ENCODE data around the gene NKAPD1.
"Not testable (repeated sequence)": the region's sequence is repeated elsewhere in the genome, so short reads cannot be mapped to it uniquely, and the experiment has no call there.

NKAPD1 gene

DNA sequence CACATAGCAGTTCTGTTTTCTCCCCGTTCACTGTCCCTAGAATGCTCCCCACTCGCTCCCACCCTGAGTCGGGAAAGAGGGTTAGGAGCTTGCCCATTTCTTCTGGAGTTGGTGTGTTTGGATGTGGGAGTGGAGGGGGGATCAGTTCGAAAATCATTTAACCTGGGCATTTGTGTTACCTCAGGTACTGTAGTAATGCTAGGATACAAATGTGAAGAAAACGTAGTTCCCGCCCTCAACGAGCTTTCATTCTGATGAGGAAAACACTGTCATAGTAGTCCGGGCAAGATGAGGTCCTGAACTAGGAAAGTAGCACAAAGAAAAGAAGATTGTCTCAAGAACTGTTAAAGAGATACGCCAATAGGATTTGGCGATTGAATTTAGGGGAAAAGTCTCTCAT, 13.1 kb downstream of the NKAPD1 start:
- DNase-seq: no peak

DNA sequence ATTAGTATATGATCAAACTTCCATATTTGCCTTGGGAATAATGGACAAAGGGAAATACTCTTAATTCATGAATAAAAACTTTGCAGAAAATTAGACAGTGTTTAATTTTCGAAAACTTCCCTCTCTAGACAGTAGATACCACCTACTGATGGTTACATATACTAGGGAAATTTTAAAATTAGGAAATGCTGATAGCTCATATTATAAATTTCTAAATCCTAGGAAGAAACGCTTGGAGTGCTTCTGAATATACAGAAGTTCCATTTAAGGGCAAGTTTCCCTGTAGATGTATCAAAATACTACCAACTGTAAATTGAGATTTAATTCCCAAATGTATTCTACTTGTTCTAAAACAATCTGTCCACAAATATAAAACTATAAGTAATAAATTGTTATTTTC, 21.2 kb downstream of the NKAPD1 start:
- not testable (repeated sequence) for DNase-seq

DNA sequence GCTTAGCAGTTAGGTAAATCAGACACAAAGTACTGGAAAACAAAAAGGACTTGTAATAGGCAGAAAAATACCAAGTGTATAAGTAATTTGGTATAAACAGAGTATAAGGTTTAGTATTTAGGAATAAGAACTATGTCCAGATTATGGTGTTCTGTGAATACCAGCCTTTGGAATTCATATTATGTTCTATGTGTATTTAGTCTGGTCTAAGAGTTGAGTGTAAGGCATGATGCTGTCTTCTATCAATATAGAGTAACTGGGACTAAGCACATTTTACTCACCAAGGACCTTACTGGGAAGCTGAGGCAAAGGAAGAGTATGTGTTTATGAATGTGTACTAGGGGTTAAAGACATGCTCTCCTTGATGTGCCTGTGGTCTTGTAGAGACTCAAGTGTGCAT, 22.1 kb downstream of the NKAPD1 start:
- no peak for DNase-seq

DNA sequence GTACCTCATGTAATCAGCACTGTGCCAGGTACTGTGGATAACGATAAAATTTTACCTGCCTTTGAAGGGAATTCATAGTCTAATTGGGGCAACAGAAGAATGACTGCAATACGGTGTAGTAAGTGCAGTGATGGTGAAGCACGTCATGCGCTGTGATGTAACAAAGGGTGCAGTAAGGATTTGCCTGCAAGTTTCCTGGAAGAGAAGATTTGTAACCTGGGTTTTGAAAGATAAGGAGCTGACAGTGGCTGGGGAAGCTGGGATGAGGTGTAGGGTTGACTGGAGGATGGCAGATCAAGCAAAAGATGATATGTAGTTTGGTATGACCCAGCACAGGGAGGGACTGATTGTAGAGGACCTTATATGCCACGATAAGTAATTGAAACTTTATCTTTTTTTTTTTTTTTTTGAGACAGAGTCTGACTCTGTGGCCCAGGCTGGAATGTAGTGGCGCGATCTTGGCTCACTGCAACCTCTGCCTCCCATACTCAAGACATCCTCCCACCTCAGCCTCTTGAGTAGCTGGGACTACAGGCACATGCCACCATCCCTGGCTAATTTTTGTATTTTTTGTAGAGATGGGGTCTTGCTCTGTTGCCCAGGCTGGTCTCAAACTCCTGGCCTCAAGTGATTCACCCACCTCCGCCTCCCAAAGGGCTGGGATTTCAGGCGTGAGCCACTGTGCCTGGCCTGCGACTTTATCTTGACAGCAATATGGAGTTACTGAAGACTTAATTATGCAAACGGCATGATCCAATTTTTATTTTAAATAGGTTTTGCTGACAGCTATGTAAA, 23.8 kb downstream of the NKAPD1 start:
- DNase-seq: no peak

- DNase-seq: no peak
These were observed 26.4 kb downstream of the NKAPD1 start for GRCh38 chr11:112100462-112100861.

DNA sequence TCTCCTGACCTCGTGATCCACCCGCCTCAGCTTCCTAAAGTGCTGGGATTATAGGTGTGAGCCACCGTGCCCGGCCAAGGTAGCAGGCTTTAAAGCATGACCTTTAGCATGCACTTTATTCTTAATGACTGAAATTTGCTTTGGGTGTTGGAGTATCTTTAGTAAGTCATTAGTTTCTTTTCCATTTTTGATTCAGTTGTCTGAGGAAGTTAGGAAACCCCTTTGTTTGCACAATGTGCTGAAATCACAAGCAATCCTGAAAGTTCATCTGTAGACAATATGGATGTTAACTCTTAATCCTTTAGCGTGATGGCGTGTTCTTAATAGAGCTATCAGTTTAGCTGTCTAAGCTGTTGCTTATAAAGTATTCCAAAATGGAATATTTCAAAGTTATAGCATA, 29.3 kb downstream of the NKAPD1 start:
- DNase-seq: no peak

- no peak for DNase-seq
These were observed 32.0 kb downstream of the NKAPD1 start for GRCh38 chr11:112106070-112106469.

GRCh38 chr11:112113539-112114457, 39.7 kb downstream of the NKAPD1 start:
- no peak for DNase-seq

DNA sequence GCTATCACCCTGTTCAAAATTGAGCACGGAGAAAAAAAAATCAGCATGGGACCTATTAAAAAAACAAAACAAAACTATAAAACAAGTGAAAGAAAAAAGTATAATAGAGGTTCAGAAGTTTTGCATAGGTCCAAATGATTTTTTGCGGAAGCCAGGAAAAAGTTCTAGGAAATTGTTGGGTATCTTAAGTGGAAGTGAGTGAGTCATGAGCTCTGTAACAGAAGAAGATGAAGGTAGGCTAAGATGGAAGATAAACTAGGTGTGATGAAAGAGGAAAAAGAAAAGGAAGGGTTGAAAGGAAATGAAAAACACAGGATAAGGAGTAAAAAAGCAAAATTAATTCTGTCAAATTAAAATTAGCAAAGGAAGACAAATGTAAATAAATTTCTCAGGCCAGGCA, 40.4 kb downstream of the NKAPD1 start:
- no peak for DNase-seq

DNA sequence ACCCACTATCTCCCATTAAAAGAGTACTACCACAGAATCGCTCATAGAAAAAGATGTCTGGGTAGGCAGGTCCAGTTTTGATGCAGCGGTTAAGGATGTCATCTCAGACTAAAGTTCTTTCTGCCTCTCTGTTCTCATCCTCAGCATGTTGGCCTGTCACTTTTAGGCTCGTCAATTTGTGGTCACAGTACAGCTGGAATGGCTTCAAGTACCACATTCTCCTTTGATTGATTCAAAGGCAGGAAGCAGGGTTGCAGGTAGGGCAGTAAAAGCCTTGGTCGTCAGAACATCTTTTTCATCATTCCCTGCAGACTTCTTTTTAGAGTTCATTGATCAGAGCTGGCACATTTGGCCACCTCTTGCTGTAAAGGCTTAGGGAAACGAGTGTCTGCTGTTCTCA, 41.3 kb downstream of the NKAPD1 start:
- no peak for DNase-seq

DNA sequence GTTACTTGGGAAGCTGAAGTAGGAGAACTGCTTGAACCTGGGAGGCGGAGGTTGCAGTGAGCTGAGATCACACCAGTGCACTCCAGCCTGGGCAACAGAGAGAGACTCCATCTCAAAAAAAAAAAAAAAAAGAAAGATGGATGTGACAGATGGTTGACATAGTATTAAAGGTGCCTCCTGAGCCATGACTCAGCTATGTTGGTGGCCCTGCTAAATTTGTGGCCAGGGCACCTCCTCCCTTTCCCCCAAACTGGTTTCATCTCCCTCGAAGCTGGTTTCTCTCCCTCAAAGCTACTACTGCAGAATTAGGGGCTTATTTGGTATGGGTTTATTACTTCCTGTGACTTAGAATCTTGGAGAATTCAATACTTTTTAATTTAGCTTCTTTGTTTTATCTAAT, 44.1 kb downstream of the NKAPD1 start:
- DNase-seq: no peak

GRCh38 chr11:112121981-112122615, 48.0 kb downstream of the NKAPD1 start:
- no peak for DNase-seq

GRCh38 chr11:112123129-112123528, 49.0 kb downstream of the NKAPD1 start:
- DNase-seq: no peak

DNA sequence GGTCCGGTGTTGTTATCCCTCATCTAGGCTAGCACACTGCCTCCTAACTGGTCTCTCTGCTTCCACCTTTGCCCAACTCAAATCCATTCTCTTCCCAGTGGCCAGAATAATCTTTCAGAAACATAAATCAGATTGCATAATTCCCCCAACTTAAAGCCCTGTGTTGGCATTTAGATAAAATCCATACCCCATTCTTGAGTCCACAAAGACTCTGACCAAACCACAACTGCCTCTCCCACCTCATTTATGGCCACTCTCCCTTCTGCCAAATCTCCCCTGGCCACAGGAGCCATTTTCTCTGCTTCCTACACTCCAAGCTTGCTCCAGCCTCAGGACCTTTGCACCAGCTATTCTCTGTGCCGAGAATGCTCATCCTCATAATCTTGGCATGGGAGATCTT, 53.0 kb downstream of the NKAPD1 start:
- no peak for DNase-seq

GRCh38 chr11:112128483-112129121, 54.5 kb downstream of the NKAPD1 start:
- no peak for DNase-seq

DNA sequence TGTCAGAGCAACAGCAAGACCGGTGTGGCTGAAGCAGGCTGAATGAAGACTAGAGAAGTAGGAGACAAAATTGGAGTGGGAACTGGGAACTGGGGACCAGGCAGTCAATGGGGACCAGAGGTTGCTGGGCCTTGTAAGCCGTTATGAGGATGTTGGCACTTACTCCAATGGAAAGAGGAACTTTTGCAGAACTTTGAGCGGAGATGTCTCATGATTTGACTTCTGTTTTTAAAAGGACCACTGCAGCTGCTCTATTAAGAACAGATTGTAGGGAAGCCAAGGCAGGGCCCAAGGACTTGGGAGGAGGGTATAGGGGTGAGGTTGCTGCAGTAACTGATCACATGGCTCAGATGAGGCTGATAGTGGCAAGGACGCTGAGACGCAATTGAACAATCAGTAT, 55.6 kb downstream of the NKAPD1 start:
- no peak for DNase-seq

- no peak for DNase-seq
These were observed 58.6 kb downstream of the NKAPD1 start for GRCh38 chr11:112132737-112133136.

DNA sequence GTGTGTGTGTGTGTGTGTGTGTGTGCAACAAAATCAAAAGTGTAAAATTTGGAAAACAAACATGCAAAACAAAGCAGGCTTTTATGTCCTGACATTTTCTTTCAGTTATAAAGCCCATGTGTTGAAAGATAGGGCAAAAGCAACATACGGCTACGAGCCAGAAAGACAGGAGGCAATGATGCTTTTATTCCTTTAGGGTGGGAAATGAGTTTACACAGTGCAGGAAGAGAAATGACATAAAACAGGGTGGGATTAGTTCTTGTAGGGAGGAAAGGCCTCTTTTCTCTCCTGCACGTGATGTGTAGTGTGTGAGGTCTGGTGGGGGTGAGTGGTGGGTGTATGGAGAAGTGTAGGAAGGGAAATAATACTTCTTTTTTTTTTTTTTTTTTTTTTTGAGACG, 60.4 kb downstream of the NKAPD1 start:
- DNase-seq: no peak
